NCI-H345 treated with DMSO at 0.1 percent for 48 hours (cell line): Measurements from ENCODE around the gene NF1.
"Not testable (repeated sequence)": the region's sequence is repeated elsewhere in the genome, so short reads cannot be mapped to it uniquely, and the experiment has no call there.

Experiments
- DNase-seq: peaks from one replicate; lab custom pipeline; 2025; ENCODE audit not compliant: unreplicated experiment; lab: John Stamatoyannopoulos, UW

Gene NF1

GRCh38 chr17:31289790-31290189 lies 195.0 kb downstream of the NF1 start:
- no peak for DNase-seq

DNA sequence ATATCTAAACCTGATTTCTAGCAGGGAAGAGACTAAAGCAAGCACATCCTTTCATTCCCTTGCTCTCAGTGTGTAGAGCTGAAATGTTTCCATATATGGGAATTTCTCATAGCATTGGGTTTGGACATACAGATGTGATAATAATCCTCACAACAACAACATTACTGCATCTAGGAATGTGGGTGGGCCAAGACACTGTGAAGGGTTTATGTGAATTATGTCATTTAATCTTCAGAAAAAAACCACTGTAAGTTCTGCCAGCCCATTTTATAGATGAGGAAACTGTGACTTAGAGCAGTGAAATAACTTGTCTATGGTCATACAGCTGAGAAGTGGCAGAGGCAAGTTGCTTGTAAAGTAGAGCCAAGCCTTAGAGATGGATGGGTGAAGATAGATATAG lies 197.0 kb downstream of the NF1 start:
- no peak for DNase-seq

- DNase-seq, result no peak
These were observed 198.8 kb downstream of the NF1 start for GRCh38 chr17:31293581-31293980.

DNA sequence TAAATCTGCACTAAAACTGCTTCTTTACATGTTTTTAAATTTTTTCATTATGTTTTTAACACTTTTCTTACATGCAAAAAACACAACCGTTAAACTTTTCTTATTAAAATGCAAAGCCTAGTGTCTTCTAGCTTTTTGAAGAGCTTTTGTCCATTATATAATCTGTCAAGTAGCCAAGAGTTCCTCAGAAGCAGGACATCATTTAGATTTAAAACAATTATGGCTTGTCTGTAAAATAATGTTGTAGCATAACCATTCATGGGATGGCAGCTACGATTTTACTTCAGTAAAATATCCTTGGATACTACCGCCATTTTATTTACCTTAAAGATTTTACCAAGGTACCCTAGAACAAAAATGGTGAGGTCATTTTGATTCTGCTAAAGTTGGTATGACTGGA lies 199.5 kb downstream of the NF1 start:
- DNase-seq, result no peak

DNA sequence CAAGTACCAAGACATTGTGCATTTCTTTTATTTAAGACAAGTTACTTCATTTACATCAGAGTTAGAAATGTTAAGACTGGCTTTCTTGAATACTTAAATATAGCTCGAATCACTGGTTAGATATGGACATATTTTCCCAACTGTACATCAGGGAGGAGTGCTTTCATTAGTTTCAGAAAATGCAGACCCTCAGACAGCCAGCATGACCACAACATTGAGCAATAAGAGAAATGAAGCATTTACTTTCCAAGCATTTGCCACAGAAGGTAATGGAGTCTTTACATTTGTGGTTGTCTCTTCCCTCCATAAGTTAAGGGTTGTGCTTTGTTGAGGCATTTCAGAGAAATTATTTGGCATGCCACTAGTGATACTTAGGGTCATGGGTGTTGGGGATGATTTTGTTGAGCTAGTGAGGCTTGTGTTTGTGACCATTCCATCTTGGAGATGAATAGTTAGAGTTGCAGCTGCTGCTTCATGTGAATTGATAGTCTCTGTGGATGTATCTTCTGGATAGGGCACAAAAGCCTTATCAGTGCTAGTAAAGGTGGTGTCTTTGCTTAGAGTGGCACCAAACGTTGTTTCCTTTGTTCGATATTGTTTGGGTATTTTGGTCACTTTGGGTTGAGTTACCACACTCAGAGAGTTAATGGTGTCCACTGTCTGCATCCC lies 200.2 kb downstream of the NF1 start:
- no peak for DNase-seq

- DNase-seq, result no peak
These were observed 200.7 kb downstream of the NF1 start for GRCh38 chr17:31295489-31295871.

GRCh38 chr17:31296142-31296541 lies 201.4 kb downstream of the NF1 start:
- no peak for DNase-seq

DNA sequence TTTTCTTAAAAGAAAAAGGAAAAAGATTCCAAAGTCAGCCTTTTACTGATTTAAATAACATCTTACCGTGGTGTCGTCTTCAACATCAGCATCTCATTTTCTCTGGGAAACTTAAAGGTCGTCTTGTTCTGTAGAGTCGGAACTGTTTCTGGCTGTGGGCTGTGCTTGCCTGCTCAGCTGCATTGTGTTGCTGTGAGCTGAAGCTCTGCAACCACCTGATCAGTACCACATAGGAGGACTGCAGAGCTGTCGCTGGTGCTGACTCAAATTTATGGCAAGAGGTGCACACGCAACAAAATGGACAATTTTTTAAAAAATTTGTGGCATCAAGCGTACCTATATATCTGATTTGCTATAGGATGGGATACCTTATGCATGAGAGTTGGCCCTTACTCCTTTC lies 202.3 kb downstream of the NF1 start, which contains the start of gene OMG:
Gene OMG (minus strand): TSS at position 150 of the 400 bp plus-strand sequence. CDS start 908 bp downstream, outside the sequence.
- no peak for DNase-seq

GRCh38 chr17:31299624-31300023 lies 204.8 kb downstream of the NF1 start:
- DNase-seq, result no peak

GRCh38 chr17:31307640-31308039 lies 212.9 kb downstream of the NF1 start:
- no peak for DNase-seq

DNA sequence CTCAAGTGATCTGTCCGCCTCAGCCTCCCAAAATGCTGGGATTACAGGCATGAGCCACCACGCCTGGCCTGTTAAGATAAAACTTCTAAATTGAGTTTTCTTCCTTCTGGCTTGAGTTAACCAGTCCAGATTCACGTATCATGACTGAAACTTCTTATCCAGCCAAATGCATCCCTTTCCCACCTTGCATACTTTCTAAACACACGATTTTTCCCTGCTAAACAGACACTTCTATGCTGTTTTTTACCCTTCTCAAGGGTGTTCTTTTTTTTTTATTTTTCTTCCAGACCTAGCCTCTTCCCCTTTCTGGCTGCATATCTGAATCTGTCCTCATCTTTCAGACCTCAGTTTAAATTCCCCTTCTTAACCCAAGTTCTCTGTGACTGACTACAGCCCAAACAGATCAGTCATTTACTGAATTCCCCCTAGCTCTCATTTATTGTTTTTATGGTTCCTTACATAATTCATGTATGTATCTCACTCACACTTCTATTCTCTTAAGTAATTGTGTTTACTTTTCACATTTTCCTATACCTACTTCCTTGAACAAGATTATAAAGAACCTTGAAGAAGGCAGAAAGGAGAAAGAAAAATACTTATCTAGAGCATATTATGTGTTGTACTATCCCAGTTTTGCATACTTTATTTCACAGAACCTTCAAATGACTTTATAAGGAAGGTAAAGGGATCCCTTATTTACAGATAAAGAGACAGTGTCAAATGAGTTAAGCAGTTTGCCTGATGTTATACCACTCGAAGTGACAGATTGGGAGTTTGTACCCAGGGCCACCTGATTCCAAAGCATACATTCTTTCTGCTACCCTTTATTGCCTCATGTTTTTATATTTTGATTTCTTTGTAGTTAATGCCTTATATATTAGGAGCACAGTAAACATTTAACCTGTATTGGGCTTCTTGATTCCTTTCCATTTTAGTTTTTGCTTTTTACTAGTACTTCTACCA lies 213.9 kb downstream of the NF1 start:
- DNase-seq, result no peak

DNA sequence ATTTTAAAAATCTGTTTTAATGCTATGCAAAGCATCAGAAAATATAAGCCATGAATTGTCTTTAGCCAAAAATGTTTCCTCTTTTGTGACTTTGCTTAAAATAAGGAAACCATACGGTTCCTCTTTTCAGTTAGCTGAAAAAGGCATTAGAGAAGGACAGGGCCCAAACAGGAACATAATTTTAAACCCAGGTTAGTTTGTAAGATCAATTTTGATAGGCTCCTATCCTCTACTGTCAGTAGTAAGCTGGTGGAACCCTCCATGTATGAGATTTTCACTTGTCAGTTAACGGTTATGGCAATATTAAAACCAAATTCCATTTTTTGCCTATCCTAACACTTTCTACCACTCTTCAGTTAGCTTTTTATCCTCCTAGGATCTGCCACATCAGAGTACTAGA lies 214.8 kb downstream of the NF1 start:
- DNase-seq, result no peak

DNA sequence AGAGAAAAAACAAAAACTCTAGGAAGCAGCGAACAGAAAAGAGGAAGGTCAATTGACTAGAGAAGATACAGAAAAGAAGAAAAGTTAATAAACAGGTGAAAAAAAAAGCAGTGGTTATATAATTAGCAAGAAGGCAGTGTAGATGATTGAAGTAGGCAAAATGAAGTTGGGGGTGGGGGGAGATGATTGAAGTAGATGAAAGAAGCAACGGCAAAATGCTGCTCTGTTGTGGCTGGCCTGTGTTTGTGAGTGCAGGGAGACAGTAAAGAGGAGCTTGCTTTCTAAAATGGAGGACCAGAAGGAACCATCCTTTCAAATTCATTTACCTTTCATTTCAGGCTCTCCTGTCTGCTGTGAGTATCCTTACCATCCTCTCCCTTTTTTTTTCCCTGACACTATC lies 215.5 kb downstream of the NF1 start:
- DNase-seq, result no peak

- no peak for DNase-seq
These were observed 216.1 kb downstream of the NF1 start for GRCh38 chr17:31310886-31311285.

DNA sequence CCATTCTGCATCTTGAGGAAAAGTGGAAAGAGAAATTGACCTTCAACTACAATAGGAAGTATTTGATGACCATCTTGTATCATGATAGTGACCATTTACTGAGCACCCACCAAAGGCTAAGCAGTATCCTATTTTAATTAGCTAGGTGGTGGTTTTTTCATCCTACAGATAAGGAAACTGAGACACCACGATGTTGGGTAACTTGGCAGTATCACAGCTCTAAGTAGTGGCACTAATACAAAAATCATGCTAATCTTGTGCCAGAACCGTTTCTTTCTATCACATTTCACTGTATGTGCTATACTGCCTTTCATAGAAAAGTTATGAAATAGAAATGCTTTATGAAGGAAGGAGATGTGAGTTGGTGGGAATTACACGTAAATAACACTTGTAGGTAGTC lies 216.7 kb downstream of the NF1 start:
- DNase-seq, result no peak

- not testable (repeated sequence) for DNase-seq
These were observed 217.4 kb downstream of the NF1 start for GRCh38 chr17:31312223-31312622.

- DNase-seq, result no peak
These were observed 219.4 kb downstream of the NF1 start, which contains the start of gene EVI2B for GRCh38 chr17:31313982-31314781. TSS of gene EVI2B (minus strand) at chr17:31314054. CDS start at chr17:31305609, 8,445 bp downstream.

- no peak for DNase-seq
These were observed 220.0 kb downstream of the NF1 start for GRCh38 chr17:31314782-31315100.

DNA sequence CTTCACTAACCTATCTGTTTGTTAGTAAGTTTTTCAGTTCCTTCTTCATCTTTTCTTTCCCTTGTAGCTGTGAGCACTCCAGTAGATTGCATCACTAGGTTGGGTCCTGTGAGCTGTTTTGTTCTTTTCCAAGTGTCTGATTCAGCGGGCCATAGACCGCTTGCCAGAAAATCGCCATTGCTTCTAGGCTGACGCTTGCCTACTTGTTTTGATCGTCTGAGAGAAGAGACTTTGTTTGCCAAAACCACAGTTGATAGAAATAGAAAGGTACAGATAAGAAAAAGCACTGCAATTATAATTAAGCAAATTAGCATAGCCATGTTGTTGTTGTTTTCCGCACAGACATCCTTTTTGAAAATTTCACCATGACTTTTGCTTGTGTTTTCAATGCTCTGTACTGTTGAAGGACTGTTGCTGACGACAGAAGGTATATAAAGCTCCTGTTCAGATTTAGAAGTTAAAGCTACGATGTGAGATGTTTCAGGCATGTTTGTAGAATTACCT lies 223.6 kb downstream of the NF1 start:
- no peak for DNase-seq

DNA sequence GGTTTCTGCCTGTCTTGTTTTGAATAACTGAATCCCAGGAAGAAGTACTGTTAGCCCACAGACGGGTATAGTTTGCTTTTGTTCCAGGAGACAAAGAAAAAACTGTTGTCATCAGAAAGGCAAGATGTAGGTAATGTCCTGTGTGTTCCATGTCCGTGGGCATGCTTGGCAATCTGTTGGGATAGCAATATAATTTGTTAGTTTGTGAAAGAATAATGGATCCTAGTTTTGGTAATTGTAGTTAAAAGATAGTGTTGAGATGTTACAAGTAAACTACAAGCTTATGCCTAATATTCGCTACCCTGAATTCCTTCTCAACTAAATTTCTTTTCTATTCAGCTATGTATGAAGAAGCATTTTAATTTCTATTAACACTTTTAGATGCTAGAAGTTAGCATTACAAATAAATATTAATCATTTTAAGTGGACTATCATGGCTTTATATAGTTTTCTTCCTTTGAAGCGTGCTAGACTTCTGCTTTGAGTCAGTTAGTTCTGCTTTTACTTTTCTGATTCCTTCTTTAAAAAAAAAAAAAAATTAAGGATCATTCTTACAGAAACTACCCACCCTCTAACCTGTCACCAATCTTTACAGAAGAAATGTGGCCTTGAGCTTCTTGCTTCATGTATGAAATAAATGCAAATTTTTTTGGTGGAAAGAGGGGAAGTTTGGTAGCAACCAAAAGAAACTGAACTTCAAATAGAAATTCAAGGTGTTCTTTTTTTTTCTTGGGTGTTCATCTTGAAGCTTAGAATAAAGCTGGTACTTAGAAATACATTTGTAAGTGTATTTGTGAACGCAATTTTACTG lies 224.3 kb downstream of the NF1 start:
- no peak for DNase-seq
